NT2/D1 (cell line): ENCODE data around the gene CELF5.

Experiments
- YY1 ChIP-seq: IDR thresholded peaks from 2 replicates; pipeline ENCODE4 v1.6.1; 2011; ENCODE audit not compliant: insufficient read length, insufficient read depth
- ZNF274 ChIP-seq: IDR thresholded peaks from 2 replicates; pipeline ENCODE4 v1.6.1; 2011; ENCODE audit warnings: mild to moderate bottlenecking, low read depth, low read length

DNA sequence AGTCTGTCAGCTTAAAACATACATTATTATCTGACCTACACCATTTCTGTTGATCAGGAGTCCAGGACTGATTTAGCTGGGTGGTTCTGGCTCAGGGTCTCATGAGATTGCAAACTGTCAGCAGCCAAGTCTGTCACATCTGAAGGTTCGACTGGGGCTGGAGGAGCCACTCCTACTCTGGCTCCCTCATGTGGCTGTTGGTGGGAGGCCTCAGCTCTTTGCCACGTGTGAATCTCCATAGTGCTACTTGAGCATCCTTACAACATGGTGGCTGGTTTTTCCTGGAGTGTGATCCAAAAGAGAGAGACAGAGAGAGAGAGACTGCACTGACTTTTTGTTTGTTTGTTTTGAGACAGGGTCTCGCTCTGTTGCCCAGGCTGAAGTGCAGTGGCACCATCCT is 78.3 kb downstream of the CELF5 start:
- TF ChIP-seq YY1 (no peak), ZNF274 (no peak)
